Tibial artery (tissue), 4 donors: ENCODE measurements around the gene MGMT.

Source experiments
- DNase-seq, 2 donors: peaks; one replicate each; pipeline ENCODE4 v3.0.0-alpha.2; 2019
- H3K27ac ChIP-seq, 2 donors: fragments of 200-600 bp; sonication (generic) in 1 of 2; 1 replicate in 1 of 2; 2 replicates in 1 of 2; pipeline ENCODE4 v1.5.1; 2018 to 2019; ENCODE audit warnings: mild to moderate bottlenecking in 1 of 2
- H3K27me3 ChIP-seq, 2 donors: fragments of 200-600 bp; sonication (generic) in 1 of 2; one replicate each; pipeline versions ENCODE4 v1.5.1 to v1.6.0; 2016 to 2019
- H3K36me3 ChIP-seq, 3 donors: fragments of 200-600 bp; sonication (generic) in 2 of 3; one replicate each; pipeline ENCODE4 v1.5.1; 2016 to 2019; ENCODE audit warnings: mild to moderate bottlenecking in 2 of 3
- H3K4me1 ChIP-seq, 4 donors: fragments of 200-600 bp; sonication (generic) in 2 of 4; 1 replicate in 3 of 4; 2 replicates in 1 of 4; pipeline ENCODE4 v1.5.1; 2016 to 2019
- H3K4me3 ChIP-seq, 2 donors: fragments of 200-600 bp; sonication (generic) in 1 of 2; 1 replicate in 1 of 2; 2 replicates in 1 of 2; pipeline ENCODE4 v1.5.1; 2018 to 2019; ENCODE audit warnings: mild to moderate bottlenecking in 2 of 2
- H3K9me3 ChIP-seq, 3 donors: fragments of 200-600 bp; sonication (generic) in 1 of 3; one replicate each; pipeline ENCODE4 v1.5.1; 2016 to 2019
- CTCF ChIP-seq, 2 experiments: fragments of 200-600 bp in 1 of 2; fragments of 450-650 bp in 1 of 2; IDR thresholded peaks; one replicate each; pipeline ENCODE4 v1.5.1; 2017 to 2019; ENCODE audit warnings: antibody characterized with exemption in 2 of 2, mild to moderate bottlenecking in 1 of 2, moderate library complexity in 1 of 2
- intact Hi-C: fragments of 100-400 bp; cut with DNase I; formaldehyde crosslinking; loops from one replicate; pipeline ENCODE4 v1.15.0; 2023; ENCODE audit warnings: low total_unique reads

Gene MGMT

GRCh38 chr10:129713659-129714265 lies 246.7 kb downstream of the MGMT start:
- TF ChIP-seq CTCF (IDR thresholded peaks at IDR 0.05): no peak
- H3K27ac ChIP-seq: no peak overlapping the region
- no peaks in the 10 kb centered on the region for H3K36me3 ChIP-seq
- H3K9me3 ChIP-seq: no peaks in the 10 kb centered on the region
- peak in 1 of 2 donors; percentile 37 for DNase-seq
- H3K4me3 ChIP-seq: no peak overlapping the region
- H3K27me3 ChIP-seq: no peaks in the 10 kb centered on the region
- intact Hi-C loops: no loop called here
- peaks cover 0 to 4% (median 1%) of the 10 kb centered on the region in 4 donors for H3K4me1 ChIP-seq

GRCh38 chr10:129715805-129716204 lies 248.8 kb downstream of the MGMT start:
- no peak for DNase-seq
- H3K27me3 ChIP-seq: no peaks in the 10 kb centered on the region
- H3K4me1 ChIP-seq: no peaks in the 10 kb centered on the region
- TF ChIP-seq CTCF (IDR thresholded peaks at IDR 0.05): no peak
- H3K27ac ChIP-seq: no peak overlapping the region
- H3K9me3 ChIP-seq: no peaks in the 10 kb centered on the region
- peaks cover 0 to 9% (median 0%) of the 10 kb centered on the region in 3 donors for H3K36me3 ChIP-seq
- intact Hi-C loops: no loop called here
- H3K4me3 ChIP-seq: no peak overlapping the region

- peaks cover 0 to 3% (median 0%) of the 10 kb centered on the region in 3 donors for H3K9me3 ChIP-seq
- intact Hi-C loops: no loop called here
- H3K27me3 ChIP-seq: no peaks in the 10 kb centered on the region
- no peak for TF ChIP-seq CTCF (IDR thresholded peaks at IDR 0.05)
- H3K4me3 ChIP-seq: no peak overlapping the region
- peaks cover 0 to 9% (median 0%) of the 10 kb centered on the region in 3 donors for H3K36me3 ChIP-seq
- DNase-seq: no peak
- H3K27ac ChIP-seq: no peak overlapping the region
- H3K4me1 ChIP-seq: no peaks in the 10 kb centered on the region
Measured at GRCh38 chr10:129716211-129716681, 249.2 kb downstream of the MGMT start.

- TF ChIP-seq CTCF (IDR thresholded peaks at IDR 0.05): no peak
- Histone ChIP-seq H3K4me3 (no peak overlapping the region), H3K36me3 (peaks cover 0 to 9% (median 0%) of the 10 kb centered on the region in 3 donors), H3K9me3 (peaks cover 0 to 9% (median 0%) of the 10 kb centered on the region in 3 donors), H3K4me1 (no peaks in the 10 kb centered on the region), H3K27ac (no peak overlapping the region), H3K27me3 (no peaks in the 10 kb centered on the region)
- no peak for DNase-seq
- intact Hi-C loops: no loop called here
Measured at GRCh38 chr10:129716881-129717280, 249.8 kb downstream of the MGMT start.

GRCh38 chr10:129717816-129718547 lies 250.9 kb downstream of the MGMT start:
- Histone ChIP-seq H3K4me1 (no peaks in the 10 kb centered on the region), H3K27me3 (no peaks in the 10 kb centered on the region), H3K36me3 (peaks cover 0 to 12% (median 0%) of the 10 kb centered on the region in 3 donors), H3K27ac (no peak overlapping the region), H3K9me3 (peaks cover 0 to 10% (median 0%) of the 10 kb centered on the region in 3 donors), H3K4me3 (no peak overlapping the region)
- peak in 1 of 2 donors; percentile 40 for DNase-seq
- TF ChIP-seq CTCF (IDR thresholded peaks at IDR 0.05): no peak
- intact Hi-C loops: no loop called here
